CD4-positive, alpha-beta T cell treated with Interleukin-4 for 1 hour (primary cell): ENCODE data around the gene HAP1.
A peak's percentile ranks its signal among the peaks of the same experiment; 100 is the strongest.
"Not testable (repeated sequence)": the region's sequence is repeated elsewhere in the genome, so short reads cannot be mapped to it uniquely, and the experiment has no call there.

Source experiments
- DNase-seq, 2 donors: peaks; one replicate each; pipeline ENCODE4 v3.0.0-alpha.2; 2020 to 2022

The HAP1 gene

DNA sequence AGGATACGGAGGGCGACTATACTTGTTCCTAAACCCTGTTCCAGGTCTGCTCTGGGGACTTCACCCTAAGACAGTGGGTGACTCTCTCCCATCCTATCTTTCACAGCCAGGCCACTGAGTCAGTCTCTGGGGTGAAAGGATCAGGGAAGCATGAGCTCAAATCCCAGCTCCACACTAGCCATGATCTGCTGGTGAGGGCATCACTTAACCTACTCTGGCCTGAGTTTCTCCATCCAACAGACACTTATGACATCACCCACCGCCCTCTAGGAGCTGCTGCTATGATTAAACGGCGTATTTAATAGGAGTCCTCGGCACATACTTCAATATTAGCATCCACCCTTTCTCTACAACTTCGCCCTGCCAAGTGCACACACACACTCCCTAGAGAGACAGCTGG is 12.2 kb downstream of the HAP1 start:
- DNase-seq, result no peak

DNA sequence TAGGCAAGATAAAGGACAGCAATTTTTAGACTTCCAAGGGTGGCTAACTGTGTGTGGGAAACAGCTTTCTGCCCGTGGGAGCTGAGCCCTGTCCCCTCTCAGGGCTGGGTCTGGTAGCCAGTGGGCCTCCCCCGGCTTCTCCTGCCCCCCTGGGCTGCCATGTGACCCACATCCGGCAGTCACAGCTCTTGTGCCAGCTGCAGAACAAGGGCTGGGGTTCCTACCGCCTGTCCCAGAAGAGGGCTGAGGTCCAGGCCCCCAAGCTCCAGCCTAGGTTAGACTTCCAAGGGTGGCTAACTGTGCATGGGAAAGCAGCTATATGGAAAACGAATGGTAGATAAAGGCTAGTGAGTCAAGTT is 16.2 kb downstream of the HAP1 start:
- DNase-seq, result no peak

DNA sequence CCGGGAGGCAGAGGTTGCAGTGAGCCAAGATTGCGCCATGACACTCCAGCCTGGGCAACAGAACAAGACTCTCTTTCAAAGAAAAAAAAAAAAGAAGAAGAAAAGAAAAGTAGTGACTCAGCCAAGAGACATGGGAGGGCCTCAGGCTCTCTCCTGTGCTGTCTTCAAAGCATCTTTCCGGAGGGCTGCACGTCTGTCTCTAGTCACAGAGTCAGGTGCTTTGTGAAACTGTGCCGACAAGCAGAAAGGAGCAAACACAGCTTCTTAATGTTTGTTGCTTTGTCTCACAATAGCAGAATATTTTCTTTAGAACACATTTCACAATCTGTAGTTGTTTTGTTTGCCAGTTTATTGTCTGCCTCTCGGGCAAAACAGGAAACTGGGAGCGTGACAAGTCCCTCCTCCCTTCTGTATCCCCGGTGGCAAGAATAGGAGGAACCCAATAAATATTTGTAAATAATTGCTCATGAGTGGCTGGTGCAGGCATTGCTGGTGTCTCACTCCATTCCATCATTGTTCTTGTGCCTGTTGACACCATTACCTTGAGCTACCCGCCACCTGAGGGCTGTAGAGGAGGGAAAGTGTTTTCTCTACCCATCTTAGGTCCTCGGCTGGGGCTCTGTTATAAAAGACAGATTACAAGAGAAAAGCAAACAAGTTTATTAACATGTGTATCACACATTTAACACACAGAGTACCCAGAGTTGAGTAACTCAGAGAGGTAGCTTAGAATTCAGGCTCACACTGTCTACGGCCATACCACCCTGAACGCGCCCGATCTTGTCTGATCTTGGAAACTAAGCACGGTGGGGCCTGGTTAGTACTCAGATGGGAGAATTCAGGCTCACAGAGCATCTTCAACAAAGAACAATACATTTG is 16.8 kb downstream of the HAP1 start:
- DNase-seq, result peak in 1 of 2 donors; percentile 9

DNA sequence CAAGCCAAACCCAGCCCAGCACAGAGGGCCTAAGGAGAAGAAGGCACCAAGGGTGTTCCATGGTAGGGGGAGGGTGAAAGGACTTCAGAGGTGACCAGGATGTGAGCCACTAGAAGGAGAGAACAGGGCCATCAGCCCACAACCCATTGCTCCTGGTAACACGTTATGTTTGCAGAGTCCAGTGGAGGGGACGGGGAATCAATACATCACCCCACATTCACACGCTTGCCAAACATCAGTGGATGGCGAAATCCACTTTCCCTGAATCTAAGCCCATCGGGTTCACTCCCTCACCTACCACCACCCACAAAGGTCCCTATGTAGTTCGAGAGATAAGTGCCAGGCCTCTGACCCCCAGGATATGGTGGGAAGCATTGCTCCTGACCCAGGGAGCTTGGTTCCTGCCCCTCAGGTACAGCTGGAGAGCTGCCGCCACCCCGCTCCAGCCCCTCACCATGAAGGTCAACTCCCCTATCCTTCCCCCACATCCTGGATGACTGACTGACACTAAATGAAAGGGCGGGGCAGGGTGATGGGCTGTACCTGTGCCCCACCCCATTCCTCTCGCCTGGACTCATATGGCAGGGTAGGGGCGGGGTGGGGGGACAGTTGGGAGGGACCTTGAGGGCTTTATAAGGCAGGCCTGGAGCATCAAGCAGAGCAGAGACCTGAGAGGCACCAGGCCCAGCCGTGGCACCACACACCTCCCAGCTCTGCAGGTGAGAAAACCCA is 22.6 kb downstream of the HAP1 start, which contains the start of gene GAST:
GAST (plus strand) TSS at position 663 of the 732 bp plus-strand sequence. CDS start 3,106 bp downstream, outside the sequence.
- no peak for DNase-seq

DNA sequence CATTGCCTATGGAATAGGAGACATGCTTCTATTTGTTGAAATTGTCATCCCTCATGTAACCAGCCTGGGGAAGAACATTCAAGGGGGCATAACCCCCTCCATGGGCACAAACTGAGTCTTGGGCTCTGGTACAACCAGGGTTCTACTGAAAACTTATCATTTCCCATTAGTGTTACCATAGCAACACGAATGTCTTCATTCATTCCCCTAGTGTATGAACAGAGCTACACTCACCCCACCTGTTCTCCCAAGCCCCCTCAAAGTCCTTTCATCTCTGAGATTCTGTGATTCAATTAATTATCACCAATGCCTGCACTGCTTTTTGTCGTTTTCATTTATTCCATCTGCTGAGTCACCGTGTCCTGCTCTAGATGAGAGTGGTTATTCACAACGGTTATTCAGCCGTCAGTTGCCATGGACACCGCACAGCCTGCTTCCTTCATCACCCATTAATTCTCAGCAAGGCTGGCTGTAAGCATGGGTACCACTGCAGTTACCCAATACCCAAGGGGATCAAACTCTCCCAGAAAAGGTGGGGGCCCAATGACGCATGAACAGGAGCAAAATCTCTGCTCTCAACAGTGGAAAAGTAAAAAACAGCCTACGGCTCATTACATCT is 23.9 kb downstream of the HAP1 start:
- no peak for DNase-seq

DNA sequence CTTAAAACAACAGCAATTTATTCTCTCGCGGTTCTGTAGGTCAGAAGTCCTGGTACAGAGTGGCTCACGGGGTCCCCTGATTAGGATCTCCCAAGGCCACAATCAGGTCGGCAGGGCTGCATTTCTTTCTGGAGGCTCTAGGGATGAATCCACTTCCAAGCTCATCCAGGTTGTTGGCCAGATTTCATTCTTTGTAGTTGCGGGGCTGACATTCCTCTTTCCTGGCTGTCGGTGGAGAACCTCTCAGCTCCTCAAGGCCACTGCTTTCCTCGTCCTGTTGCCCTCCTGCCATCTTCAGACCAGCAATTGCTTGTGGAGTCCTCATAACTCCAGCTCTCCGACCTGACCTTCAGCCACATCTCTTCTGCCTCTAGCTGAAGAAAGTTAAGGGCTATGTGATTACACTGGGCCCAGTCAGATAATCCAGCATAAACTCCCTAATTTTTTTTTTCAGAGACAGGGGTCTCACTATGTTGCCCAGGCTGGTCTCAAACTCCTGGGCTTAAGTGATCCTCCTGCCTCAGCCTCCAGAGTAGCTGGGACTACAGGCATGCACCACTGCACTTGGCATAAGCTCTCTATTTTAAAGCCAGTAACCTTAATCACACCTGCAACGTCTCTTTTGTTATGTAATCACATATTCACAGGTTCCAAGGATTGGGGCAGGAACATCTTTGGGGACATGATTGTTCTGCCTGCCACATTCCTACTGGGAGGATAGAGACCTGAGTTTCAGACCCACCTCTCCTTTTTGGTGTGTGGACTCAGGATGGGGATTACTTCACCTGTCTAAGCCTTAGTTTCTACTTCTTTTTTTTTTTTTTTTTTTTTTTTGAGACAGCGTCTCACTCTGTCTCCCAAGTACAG is 26.4 kb downstream of the HAP1 start:
- DNase-seq, result no peak

DNA sequence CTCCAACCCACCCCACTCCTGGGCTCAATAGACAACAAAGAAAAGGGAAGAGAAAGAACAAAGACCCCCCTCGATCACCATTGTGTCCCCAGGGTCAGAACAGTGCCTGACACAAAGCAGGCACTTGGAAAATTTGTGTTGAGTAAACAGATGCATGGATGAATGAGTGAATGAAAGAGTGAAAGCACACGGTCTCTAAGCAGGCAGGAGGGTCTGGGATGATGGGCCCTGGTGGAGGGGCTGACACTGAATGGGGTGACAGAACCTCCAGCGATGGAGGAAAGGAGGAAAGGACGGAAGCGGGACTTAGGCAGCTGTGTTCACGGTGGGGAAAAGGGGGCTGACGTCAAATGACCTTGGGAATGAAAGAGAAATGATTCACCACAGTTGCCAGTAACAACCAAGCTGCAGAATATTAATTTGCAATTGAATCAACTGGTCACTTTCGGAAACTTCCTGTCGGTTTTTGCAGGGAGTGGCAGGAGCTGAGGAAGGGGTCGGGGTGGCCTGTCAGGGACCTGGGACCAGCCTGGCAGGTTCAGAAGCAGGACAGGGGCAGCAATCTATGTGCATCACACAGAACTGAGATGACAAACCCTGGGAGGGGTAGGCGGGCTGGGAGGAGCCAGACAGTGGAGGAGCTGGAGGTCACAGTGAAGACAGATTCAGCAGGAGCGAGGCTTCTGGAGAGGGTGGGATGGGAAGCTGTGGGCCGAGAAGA is 29.0 kb downstream of the HAP1 start:
- no peak for DNase-seq

DNA sequence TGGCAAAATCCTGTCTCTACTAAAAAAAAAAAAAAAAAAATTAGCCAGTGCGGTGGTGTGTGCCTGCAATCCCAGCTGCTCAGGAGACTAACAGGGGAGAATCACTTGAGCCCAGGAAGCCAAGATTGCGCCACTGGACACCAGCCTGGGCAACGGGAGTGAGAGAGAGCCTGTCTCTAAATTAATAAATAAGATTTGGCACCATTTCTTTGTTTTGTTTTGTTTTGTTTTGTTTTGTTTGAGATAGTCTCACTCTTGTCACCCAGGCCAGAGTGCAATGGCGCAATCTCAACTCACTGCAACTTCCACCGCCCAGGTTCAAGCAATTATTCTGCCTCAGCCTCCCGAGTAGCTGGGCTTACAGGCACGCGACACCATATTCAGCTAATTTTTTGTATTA is 31.7 kb downstream of the HAP1 start:
- no peak for DNase-seq

DNA sequence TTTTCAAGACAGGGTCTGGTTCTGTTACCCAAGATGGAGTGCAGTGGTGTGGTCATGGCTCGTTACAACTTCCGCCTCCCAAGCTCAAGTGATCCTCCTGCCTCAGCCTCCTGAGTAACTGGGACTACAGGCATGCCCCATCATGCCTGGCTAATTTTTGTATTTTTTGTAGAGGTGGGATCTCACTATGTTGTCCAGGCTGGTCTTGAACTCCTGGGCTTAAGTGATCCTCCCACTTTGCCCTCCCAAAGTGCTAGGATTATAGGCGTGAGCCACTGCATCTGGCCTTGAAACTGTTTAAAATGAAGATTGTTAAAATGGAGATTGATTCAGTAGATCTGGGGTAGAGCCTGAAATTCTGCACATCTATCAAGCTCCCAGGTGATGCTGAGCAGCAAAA is 33.6 kb downstream of the HAP1 start:
- not testable (repeated sequence) for DNase-seq

DNA sequence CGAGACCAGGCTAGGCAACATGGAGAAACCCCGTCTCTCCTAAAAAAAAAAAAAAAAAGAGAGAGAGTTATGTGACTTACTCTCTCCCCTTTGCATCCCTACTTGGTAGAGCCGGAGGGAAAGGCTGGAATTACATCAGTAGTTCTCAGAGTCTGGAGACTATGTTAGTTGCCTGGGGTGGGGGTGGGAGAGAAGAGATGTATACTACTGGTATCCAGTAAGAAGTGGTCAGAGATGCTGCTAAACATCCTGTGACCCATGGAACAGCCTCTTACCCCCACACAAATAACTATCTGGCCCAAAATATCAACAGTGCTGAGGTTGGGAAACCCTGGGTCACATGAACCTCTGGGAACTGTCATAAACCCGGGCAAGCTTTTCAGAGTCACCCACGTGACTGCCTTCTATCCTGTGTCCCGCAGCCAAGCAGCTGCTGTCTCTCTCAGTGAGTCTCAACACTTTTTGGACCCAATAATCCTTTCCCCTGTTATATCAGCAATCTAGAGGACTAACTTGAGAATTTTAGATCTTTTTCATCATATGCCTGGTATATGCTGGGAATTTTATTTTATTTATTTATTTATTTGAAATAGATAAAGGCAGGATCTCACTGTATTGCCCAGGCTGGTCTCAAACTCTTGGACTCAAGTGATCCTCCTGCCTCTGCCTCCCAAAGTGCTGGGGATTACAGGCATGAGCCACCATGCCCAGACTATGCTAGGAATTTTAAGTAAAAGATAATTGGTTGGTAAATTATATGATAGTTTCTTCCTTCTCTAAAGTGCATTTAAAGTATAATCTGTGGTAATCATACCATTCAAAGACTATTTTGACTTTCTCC is 37.1 kb downstream of the HAP1 start:
- DNase-seq, result peak in 1 of 2 donors; percentile 25

DNA sequence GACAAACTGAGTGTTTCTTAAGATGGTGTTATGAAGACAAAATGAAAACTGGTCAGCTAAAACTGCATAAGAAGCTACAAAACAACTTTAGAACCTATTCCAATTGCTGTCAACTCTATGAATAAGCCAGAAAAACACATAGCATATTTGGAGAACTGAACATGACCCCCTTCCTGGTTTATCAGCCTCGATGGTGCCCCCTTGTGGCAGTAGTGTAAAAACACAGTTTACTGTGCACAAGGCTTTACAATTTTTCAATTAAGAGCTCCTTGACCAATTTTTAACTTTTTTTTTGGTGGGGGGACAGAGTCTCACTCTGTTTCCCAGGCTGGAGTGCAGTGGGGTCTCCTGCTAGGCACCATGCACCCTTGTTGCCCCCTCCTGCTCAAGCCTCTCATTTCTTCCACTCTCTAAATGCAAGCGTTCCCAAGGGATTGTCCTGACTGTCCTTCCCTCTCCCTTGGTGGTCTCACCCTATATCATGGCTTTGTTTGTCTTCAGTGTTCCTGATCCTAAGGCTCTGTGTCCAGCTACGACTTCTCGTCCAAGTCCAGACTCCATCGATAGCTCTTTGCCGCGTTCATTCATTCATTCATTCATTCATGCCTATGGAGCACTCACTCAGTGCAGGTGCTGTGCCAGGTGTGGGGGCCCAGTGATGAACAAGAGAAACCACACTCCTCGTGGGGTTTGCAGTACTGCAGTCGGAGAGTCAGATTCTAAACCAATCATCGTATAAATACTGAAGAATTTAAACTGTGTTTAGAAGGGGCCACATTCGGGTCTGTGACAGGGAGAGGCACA is 38.3 kb downstream of the HAP1 start:
- DNase-seq, result peak; percentile 78 to 82

DNA sequence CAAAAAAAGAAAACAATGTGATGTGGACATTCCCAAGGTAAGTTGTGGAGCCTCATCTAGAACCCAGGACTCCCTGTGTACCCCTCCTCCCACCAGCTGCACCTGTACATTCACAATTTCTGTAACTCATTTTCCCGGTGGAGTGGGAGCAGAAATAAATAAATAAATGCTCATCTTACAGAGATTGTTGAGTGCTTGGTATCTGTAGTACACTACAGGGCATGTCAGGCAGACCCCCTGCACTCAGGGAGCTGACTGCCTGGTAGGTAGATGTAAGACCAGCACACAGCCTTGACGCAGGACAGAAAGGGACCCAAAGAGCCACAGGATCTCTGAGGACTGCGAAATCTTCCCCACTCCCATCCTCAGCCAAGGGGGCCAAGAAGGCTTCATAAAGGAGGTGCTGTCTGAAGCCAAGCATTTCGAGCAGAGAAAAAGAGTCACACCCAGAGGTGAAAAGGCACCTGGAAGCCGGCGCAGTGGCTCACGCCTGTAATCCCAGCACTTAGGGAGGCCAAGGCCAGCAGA is 39.2 kb downstream of the HAP1 start:
- DNase-seq, result peak in 1 of 2 donors; percentile 9

DNA sequence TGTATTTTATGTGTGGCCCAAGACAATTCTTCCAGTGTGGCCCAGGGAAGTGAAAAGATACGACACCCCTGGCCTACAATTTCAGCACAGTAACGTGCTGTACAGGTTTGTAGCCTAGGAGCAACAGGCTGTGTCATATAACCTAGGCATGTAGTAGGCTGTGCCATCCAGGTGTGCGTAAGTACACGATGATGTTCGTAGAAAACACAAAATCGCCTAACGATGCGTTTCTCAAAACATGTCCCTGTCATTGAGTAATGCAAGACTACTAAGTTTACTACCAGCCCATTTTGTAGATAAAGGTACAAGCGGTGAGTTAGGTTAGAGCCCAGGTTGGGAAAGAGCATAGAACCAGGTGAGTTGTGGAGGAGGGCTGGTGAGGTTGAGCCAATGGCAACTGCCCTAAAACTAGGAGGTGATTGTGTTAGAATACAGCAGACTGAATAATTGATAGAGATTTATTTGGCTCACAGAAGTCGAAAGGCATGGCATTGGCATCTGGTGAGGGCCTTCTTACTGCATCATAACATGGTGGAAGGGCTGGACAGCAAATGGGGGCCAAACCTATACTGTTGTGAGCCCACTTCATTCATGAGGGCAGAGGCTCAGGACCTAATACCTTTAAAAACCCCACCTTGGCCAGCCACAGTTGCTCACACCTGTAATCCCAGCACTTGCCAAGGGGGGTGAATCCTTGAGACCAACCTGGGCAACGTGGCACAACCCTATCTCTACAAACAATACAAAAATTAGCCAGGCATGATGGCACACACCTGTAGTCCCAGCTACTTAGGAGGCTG is 41.5 kb downstream of the HAP1 start:
- DNase-seq, result peak; percentile 23 to 47

DNA sequence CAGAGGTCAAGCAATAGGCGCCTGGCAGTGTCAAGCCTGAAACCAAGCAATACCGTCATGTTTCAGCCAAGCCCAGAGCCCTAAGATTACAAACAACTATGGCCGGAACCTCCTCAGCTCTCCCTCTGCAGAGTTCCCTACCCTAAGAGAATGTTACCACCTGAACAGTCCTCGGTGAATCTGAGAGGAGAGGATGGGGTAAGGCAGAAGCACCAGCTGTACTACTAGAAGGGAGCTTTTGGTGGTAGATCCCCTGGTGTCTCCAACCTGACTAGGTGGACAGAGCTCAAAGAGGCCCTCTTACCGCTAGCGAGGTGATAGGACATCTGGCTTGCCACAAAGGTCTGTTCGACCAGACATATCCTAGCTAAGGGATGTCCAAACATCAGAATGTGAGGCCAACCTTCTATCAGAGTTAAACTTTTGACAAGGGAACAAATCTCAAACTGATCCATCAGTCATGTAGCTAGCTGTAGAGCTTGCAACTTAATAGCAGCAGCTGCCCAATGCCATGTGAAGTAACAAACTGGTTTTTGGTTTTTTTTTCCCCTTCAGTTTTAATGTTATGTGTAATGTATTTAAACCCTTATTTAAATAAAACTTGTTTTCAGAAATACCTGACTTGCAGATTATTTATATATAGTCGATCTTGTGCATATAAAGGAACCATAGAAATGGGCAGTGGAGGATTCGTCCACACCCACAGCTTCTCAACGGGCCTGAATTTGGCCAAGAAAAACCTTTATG is 43.2 kb downstream of the HAP1 start:
- DNase-seq, result peak; percentile 34 to 52

DNA sequence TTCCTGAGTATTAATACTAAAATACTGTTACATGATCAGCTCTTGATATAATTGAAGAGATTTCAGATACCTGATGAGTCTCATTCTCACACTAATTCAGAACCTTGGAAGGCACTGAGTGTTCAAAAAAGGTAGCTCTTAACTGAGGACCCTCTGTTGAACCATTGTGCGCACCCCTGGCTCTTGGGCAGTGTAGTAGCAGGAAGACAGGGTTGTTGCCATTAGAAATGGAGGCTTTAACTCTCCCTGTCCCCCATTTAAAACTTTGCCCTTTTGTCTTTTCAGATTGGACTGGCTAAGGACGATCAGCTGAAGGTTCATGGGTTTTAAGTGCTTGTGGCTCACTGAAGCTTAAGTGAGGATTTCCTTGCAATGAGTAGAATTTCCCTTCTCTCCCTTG is 43.9 kb downstream of the HAP1 start:
- DNase-seq, result no peak

DNA sequence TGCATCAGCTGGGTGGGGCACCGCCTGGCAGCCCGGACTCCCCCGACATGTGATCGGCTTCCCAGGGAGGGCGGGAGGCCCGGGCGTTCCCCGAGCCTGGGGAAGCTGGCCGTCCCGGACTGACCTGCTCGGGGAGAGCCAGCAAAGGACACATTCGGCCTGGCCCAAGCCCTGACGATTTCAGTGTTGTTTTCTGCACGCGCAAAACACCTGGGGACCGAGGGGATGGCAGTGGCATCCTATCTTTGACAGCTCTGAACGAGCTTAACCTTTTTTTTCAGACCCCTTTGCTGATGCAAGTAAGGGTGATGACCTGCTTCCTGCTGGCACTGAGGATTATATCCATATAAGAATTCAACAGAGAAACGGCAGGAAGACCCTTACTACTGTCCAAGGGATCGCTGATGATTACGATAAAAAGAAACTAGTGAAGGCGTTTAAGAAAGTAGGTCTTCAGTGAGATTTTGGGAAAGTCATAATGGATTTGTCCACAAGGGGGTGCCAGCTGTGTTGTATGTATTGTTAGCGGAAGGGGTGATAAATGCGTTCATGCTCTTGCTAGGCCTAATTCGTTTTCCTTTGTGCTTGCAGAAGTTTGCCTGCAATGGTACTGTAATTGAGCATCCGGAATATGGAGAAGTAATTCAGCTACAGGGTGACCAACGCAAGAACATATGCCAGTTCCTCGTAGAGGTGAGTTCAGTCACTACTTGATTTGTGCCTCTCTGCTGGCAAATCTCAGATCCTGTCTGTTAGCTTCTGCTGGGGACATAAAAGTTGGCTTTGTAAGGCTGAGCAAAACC is 44.7 kb downstream of the HAP1 start:
- DNase-seq, result peak; percentile 60 to 78
